Endodermal cell (in vitro differentiated cells): ENCODE measurements around the gene HRNR. TPM values are rescaled to one million over a fixed set of nuclear protein-coding genes. Genes with fewer than 3 reads are reported as not detected.

Source experiments
- DNase-seq: peaks from one replicate; pipeline ENCODE4 v3.0.0-alpha.2; 2017
- H3K27ac ChIP-seq: 2 replicates; pipeline ENCODE4 v1.5.1; 2013; ENCODE audit warnings: mild to moderate bottlenecking, low read depth, low read length, moderate library complexity
- H3K27me3 ChIP-seq: 2 replicates; pipeline ENCODE4 v1.6.1; 2013; ENCODE audit warnings: mild to moderate bottlenecking, low read length, moderate library complexity; ENCODE audit not compliant: insufficient read depth, control insufficient read depth, poor library complexity, severe bottlenecking
- H3K36me3 ChIP-seq: 2 replicates; pipeline ENCODE4 v1.7.0; 2013; ENCODE audit warnings: mild to moderate bottlenecking, low read length, moderate library complexity; ENCODE audit not compliant: control insufficient read depth, insufficient read depth
- H3K4me1 ChIP-seq: one replicate; pipeline ENCODE4 v1.7.0; 2013; ENCODE audit warnings: low read length; ENCODE audit not compliant: control insufficient read depth, insufficient read depth
- H3K4me3 ChIP-seq: 2 replicates; pipeline ENCODE4 v1.5.1; 2013; ENCODE audit warnings: mild to moderate bottlenecking, low read length, moderate library complexity
- H3K9ac ChIP-seq: 2 replicates; pipeline ENCODE4 v1.6.1; 2013; ENCODE audit warnings: mild to moderate bottlenecking, low read length, moderate library complexity; ENCODE audit not compliant: poor library complexity, severe bottlenecking; ENCODE audit errors: extremely low read depth
- H3K9me3 ChIP-seq: 2 replicates; pipeline ENCODE4 v1.6.1; 2013; ENCODE audit warnings: mild to moderate bottlenecking, low read length, moderate library complexity; ENCODE audit not compliant: control insufficient read depth
- H3K27ac Mint-ChIP-seq: 2 replicates; pipeline ENCODE4 v1.8.0; 2020; ENCODE audit warnings: mixed read lengths
- H3K27me3 Mint-ChIP-seq: 2 replicates; pipeline ENCODE4 v1.8.0; 2021; ENCODE audit warnings: mild to moderate bottlenecking, mixed read lengths; ENCODE audit not compliant: insufficient read depth
- H3K36me3 Mint-ChIP-seq: 2 replicates; pipeline ENCODE4 v1.8.0; 2020; ENCODE audit warnings: low read depth, mixed read lengths
- H3K4me1 Mint-ChIP-seq: 2 replicates; pipeline ENCODE4 v1.8.0; 2020; ENCODE audit warnings: mixed read lengths
- H3K4me3 Mint-ChIP-seq: 2 replicates; pipeline ENCODE4 v1.8.0; 2020; ENCODE audit warnings: mild to moderate bottlenecking, moderate library complexity, mixed read lengths
- H3K9me3 Mint-ChIP-seq: 2 replicates; pipeline ENCODE4 v1.8.0; 2020; ENCODE audit warnings: mild to moderate bottlenecking, mixed read lengths
- WGBS, 2 experiments: methylation state at CpG; one replicate each; pipeline versions ENCODE4 v1.1.5 to v1.1.7; 2013; ENCODE audit warnings: missing lambda C conversion rate in 2 of 2, mixed read lengths in 1 of 2; ENCODE audit not compliant: insufficient coverage in 1 of 2, insufficient read length in 1 of 2; 5-methylcytosine and 5-hydroxymethylcytosine counted together
- total RNA-seq, 2 donors: library from RNA; stranded (reverse); fragmentation: NEBNext Ultra II Directional in 1 of 2; extraction: Animal tissue kit (Norgen Biotek cat#: 25700) in 1 of 2; gene quantifications; 2 replicates in 1 of 2; 3 replicates in 1 of 2; pipeline ENCODE4 v1.2.1, GENCODE V29; 2021
- TF ChIP-seq, protein P1 (sequence below): fragments of 200-600 bp; sonication (generic); conservative IDR thresholded peaks from 2 replicates; pipeline ENCODE4 v1.5.0; 2021; ENCODE audit warnings: antibody characterized with exemption, mild to moderate bottlenecking

Gene HRNR
- total RNA-seq, 2 donors from 2014 or later, result not detected

DNA sequence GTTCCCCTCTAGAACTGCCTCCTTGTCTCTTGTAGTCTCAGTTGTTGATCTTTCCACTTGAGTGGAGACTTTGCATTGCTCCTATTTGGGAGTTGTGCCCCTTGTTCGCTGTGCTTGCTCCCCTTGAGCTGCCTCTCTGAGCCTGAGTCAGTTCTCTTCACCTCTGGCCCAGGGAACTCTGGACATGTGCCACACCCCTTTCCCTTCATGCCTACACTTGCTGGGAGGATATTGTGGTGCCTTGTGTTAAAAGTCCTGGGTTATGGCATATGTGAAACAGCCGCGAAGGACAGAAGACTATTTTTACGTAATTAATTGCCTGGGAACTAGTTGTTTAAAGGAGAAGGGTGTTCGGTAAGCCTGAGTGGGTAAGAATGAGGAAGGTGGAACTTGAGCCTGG lies 32.7 kb downstream of the HRNR start:
- H3K27me3 Mint-ChIP-seq, result no peaks in the 10 kb centered on the region
- 61 to 86% methylated on average over 4 to 5 of the region's 5 CpGs for WGBS, 2 experiments

DNA sequence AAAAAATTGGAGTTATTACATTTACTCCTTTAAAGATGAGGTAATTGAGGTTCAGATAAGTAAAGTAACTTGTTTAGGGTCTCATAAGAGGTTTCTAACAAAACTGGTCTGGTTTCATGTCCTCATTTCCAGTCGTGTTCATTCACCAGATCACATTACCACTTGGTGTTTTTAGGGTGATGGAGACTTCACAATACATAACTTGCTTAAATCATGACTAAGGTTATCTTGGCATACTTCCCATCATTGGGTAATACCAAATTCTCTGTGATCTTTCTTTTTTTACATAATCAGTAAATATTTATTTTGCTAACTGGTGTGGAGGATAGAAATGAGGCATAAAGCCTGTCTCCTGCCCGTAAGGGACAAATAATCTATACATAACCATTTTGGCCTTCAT lies 33.4 kb downstream of the HRNR start:
- 11 to 42% methylated on average over 1 to 2 of the region's 2 CpGs for WGBS, 2 experiments
- H3K27me3 Mint-ChIP-seq, result no peaks in the 10 kb centered on the region
- H3K9me3 Mint-ChIP-seq, result peaks cover 19% of the 10 kb centered on the region
- no peak overlapping the region for H3K27ac ChIP-seq
- H3K4me3 Mint-ChIP-seq, result no peak overlapping the region
- H3K4me1 Mint-ChIP-seq, result no peaks in the 10 kb centered on the region
- no peaks in the 10 kb centered on the region for H3K27me3 ChIP-seq
- TF ChIP-seq, protein P1, sequence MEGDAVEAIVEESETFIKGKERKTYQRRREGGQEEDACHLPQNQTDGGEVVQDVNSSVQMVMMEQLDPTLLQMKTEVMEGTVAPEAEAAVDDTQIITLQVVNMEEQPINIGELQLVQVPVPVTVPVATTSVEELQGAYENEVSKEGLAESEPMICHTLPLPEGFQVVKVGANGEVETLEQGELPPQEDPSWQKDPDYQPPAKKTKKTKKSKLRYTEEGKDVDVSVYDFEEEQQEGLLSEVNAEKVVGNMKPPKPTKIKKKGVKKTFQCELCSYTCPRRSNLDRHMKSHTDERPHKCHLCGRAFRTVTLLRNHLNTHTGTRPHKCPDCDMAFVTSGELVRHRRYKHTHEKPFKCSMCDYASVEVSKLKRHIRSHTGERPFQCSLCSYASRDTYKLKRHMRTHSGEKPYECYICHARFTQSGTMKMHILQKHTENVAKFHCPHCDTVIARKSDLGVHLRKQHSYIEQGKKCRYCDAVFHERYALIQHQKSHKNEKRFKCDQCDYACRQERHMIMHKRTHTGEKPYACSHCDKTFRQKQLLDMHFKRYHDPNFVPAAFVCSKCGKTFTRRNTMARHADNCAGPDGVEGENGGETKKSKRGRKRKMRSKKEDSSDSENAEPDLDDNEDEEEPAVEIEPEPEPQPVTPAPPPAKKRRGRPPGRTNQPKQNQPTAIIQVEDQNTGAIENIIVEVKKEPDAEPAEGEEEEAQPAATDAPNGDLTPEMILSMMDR, result no peak
- no peaks in the 10 kb centered on the region for H3K4me1 ChIP-seq
- H3K4me3 ChIP-seq, result no peak overlapping the region
- no peak overlapping the region for H3K9ac ChIP-seq
- DNase-seq, result no peak
- H3K9me3 ChIP-seq, result no peaks in the 10 kb centered on the region
- no peaks in the 10 kb centered on the region for H3K36me3 ChIP-seq
- H3K36me3 Mint-ChIP-seq, result no peaks in the 10 kb centered on the region
- H3K27ac Mint-ChIP-seq, result no peak overlapping the region

More for the DNA sequence above, 32.7 kb downstream of the HRNR start:
- Histone ChIP-seq H3K27me3 (no peaks in the 10 kb centered on the region), H3K4me1 (no peaks in the 10 kb centered on the region), H3K4me3 (no peak overlapping the region), H3K27ac (no peak overlapping the region), H3K9ac (no peak overlapping the region), H3K36me3 (no peaks in the 10 kb centered on the region), H3K9me3 (no peaks in the 10 kb centered on the region)
- TF ChIP-seq, protein P1, result no peak
- Mint-ChIP-seq H3K9me3 (peaks cover 21% of the 10 kb centered on the region), H3K36me3 (no peaks in the 10 kb centered on the region), H3K4me3 (no peak overlapping the region), H3K4me1 (no peaks in the 10 kb centered on the region), H3K27ac (no peak overlapping the region)
- DNase-seq, result no peak

DNA sequence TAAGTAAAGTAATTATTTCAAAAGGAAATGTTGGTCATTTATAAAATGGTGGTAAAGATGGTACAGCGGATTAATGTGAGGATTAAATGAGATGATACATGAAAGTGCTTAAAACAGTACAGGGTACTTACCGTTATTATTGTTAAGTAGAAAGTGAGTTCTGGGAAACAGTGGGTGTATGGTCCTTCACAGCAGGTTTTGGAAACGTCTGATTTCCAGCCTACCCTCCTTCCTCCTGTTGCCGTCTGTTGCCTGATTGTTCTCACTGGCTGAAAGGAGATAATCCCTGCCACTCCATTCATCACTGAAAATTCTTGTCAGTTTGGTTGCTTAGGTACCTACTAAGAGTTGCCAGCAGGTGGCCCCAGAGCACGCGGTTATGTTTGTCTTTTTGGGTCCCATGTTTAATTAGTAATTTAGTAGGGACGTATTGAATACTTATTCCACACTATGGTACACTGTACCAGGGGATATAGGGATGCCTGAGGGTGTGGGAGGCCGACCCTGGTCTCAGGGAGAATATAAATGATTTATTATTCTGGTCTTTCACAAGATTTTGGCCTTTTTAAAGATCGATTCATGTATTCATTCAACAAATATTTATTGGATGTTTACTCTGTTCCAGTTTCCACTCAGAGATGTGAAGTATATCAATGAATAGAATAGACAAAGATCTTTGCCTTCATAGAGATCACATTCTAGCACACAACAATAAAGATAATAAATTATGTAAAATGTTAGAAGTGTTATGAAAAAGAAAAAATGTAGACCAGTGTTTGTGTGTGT lies 34.1 kb downstream of the HRNR start:
- H3K27ac ChIP-seq, result no peak overlapping the region
- Mint-ChIP-seq H3K36me3 (no peaks in the 10 kb centered on the region), H3K27me3 (peaks cover 5% of the 10 kb centered on the region), H3K9me3 (peaks cover 11% of the 10 kb centered on the region), H3K27ac (no peak overlapping the region), H3K4me3 (no peak overlapping the region), H3K4me1 (no peaks in the 10 kb centered on the region)
- DNase-seq, result peak; percentile 81
- no peaks in the 10 kb centered on the region for H3K9me3 ChIP-seq
- H3K9ac ChIP-seq, result no peak overlapping the region
- H3K4me1 ChIP-seq, result no peaks in the 10 kb centered on the region
- TF ChIP-seq, protein P1, result peak; percentile 77
- H3K27me3 ChIP-seq, result no peaks in the 10 kb centered on the region
- no peak overlapping the region for H3K4me3 ChIP-seq
- WGBS, 2 experiments, result 37 to 88% methylated on average over 1 to 8 of the region's 9 CpGs
- H3K36me3 ChIP-seq, result no peaks in the 10 kb centered on the region
